Ectodermal cell (in vitro differentiated cells): ENCODE results near the gene ADAMTS17.

Experiments
- H3K27ac ChIP-seq: 2 replicates; pipeline ENCODE4 v1.7.0; 2013; ENCODE audit warnings: mild to moderate bottlenecking, low read depth, low read length; ENCODE audit not compliant: insufficient read depth, poor library complexity, severe bottlenecking
- H3K27me3 ChIP-seq: 2 replicates; pipeline ENCODE4 v1.7.0; 2013; ENCODE audit warnings: mild to moderate bottlenecking, low read length; ENCODE audit not compliant: insufficient read depth, control insufficient read depth, poor library complexity, severe bottlenecking
- H3K36me3 ChIP-seq: one replicate; pipeline ENCODE4 v1.7.0; 2013; ENCODE audit warnings: low read length; ENCODE audit not compliant: control insufficient read depth, insufficient read depth
- H3K4me1 ChIP-seq: one replicate; pipeline ENCODE4 v1.7.0; 2013; ENCODE audit warnings: low read length; ENCODE audit not compliant: control insufficient read depth, insufficient read depth
- H3K4me3 ChIP-seq: 2 replicates; pipeline ENCODE4 v1.7.0; 2013; ENCODE audit warnings: low read depth, low read length, control low read depth; ENCODE audit not compliant: insufficient read depth
- H3K9me3 ChIP-seq: 2 replicates; pipeline ENCODE4 v1.7.0; 2013; ENCODE audit warnings: mild to moderate bottlenecking, low read length, moderate library complexity; ENCODE audit not compliant: control insufficient read depth
- WGBS, 2 experiments: methylation state at CpG; one replicate each; pipeline ENCODE4 v1.1.7; 2013; ENCODE audit warnings: missing lambda C conversion rate in 2 of 2; 5-methylcytosine and 5-hydroxymethylcytosine counted together

Gene ADAMTS17

DNA sequence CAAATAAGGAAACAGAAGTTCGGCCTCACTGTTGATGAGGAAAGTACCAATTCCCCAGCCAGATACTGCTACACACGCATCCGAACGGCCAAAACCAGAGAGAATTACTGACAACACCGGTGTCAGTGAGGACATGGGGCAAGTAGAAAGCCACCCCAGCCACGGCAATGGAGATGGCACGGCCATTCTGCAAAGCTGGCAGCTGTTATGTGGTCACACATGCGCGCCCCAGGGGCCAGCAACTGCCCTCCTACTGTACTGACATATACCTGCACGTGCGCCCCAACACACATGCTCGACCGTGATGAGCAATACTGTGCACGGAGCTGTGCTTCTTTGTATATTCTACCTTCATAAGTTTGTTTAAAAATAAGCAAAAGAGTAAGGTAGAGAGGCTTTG lies 217.4 kb downstream of the ADAMTS17 start:
- H3K4me3 ChIP-seq: no peak overlapping the region
- H3K36me3 ChIP-seq: no peaks in the 10 kb centered on the region
- peaks cover 9% of the 10 kb centered on the region for H3K4me1 ChIP-seq
- no peak overlapping the region for H3K27ac ChIP-seq
- no peaks in the 10 kb centered on the region for H3K27me3 ChIP-seq
- no peaks in the 10 kb centered on the region for H3K9me3 ChIP-seq
- WGBS, 2 experiments: 94 to 95% methylated on average over 14 of the region's 14 CpGs

DNA sequence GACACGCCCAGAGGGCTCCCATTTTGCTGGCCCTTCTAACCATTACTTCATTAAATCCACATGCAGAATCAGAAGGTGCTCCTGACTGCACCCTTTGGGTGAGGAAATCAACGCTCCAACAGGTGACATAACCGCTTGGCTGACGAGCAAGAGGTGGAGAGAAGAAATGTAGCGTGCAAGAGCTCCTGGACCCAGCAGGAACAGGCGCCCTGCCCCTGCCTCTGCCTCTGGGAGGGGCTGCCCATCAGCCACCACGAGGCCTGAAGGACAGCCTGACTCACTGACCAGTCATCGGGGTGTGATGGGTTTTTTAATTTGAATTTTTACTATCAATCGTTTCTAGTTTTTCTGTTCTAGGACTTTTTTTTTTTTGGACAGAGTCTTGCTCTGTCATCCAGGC lies 218.2 kb downstream of the ADAMTS17 start:
- 95 to 96% methylated on average over 9 of the region's 9 CpGs for WGBS, 2 experiments
- no peak overlapping the region for H3K27ac ChIP-seq
- peaks cover 9% of the 10 kb centered on the region for H3K4me1 ChIP-seq
- no peak overlapping the region for H3K4me3 ChIP-seq
- no peaks in the 10 kb centered on the region for H3K9me3 ChIP-seq
- no peaks in the 10 kb centered on the region for H3K36me3 ChIP-seq
- no peaks in the 10 kb centered on the region for H3K27me3 ChIP-seq

DNA sequence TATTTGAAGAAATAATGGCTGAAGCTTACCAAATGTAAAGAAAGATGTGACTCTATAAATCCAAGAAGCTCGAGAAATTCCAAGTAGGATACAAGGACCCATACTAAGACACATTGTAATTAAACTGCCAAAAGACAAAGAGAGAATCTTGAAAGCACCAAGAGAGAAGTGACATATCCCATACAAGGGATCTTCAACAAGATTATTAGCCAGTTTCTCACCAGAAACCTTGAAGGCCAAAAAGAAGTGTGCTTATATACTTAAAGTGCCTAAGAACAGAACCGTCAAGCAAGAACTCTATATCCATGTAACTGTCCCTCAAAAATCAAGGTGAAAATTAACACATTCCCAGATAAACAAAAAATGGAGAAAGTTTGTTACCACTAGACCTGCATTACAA lies 220.5 kb downstream of the ADAMTS17 start:
- H3K4me1 ChIP-seq: peaks cover 9% of the 10 kb centered on the region
- WGBS, 2 experiments: 89 to 96% methylated on average over 2 of the region's 2 CpGs
- no peaks in the 10 kb centered on the region for H3K9me3 ChIP-seq
- H3K4me3 ChIP-seq: no peak overlapping the region
- H3K27ac ChIP-seq: no peak overlapping the region
- no peaks in the 10 kb centered on the region for H3K36me3 ChIP-seq
- H3K27me3 ChIP-seq: no peaks in the 10 kb centered on the region

DNA sequence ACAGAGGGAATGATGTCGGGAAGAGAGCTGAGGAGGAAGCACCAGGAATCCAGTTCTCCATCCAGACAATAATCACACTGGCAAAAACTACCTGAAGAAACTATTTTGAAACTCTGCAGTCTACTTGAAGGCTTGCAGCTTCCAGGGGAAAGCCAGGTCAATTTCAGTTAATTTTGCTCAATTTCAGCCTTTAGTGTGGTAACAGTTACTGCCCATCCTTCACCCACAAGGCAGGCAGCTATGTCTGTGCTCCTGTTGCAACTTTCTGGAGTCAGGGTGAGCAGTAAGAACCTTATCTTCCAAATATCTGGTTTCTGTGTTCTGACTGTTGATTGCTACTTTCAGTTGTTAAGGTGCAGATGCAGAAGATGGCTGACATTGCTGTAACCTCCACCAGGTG lies 221.7 kb downstream of the ADAMTS17 start:
- Histone ChIP-seq H3K27me3 (no peaks in the 10 kb centered on the region), H3K36me3 (no peaks in the 10 kb centered on the region), H3K27ac (no peak overlapping the region), H3K9me3 (no peaks in the 10 kb centered on the region), H3K4me3 (no peak overlapping the region), H3K4me1 (peaks cover 6% of the 10 kb centered on the region)
- 76 to 97% methylated on average over 1 of the region's 1 CpG for WGBS, 2 experiments

DNA sequence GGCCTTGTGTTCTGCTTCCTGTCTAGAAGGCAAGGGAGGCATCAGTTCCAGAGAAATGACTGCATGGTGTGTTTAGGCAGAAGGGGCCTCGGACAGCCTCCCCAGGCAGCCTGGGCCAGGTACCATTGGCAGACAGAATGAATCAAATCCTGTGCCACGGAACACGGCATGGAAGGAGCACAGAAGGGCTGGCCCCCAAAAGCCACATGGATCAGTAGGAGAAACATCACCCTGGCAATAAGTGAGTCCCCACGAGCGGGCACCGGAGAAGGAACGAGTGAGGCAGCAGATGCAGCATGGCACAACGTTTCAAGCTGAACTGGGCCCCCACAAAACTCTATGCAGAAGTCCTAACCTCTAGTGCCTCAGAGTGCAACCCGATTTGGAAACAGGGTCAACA lies 223.2 kb downstream of the ADAMTS17 start:
- WGBS, 2 experiments: 84 to 85% methylated on average over 9 of the region's 9 CpGs
- Histone ChIP-seq H3K4me3 (no peak overlapping the region), H3K27me3 (no peaks in the 10 kb centered on the region), H3K4me1 (peaks cover 22% of the 10 kb centered on the region), H3K27ac (no peak overlapping the region), H3K36me3 (no peaks in the 10 kb centered on the region), H3K9me3 (no peaks in the 10 kb centered on the region)

DNA sequence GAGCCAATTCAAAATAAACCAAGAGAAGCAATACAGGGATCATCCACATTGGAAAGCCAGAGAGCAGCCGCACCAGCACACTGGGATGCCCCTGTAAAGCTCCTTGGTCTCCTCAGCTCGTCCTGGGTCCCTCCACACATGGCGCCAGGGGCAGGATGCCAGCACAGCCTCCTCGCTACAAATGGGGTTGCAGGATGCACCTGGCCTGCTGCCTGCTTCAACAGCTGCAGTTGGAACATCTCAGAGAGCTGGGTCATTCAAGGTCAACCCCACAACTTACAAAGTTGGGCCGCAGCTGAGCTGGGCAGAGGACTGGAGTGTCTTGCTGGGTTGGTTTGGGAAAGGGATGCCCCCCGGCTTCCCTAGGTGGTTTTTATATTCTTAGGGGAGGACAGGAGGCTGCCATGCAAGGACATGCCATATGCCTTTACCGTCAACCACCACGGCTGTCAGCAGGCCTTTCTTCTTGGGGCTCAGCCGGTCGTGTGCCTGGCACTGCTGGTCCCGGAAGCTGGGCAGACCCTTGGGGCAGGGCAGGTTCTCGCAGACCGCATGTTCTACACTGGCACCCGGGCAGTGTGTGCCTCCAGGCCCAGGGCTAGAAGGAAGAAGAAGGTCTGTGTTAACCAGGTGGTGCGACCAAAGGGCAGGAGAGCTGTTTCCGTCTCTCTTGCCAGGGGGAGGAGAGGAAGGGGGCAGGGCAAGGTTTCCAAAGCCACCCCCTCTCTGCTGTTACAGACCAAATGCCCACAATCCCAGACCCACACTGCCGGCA lies 225.2 kb downstream of the ADAMTS17 start:
- Histone ChIP-seq H3K4me3 (no peak overlapping the region), H3K4me1 (peaks cover 26% of the 10 kb centered on the region), H3K36me3 (no peaks in the 10 kb centered on the region), H3K27me3 (no peaks in the 10 kb centered on the region), H3K27ac (no peak overlapping the region), H3K9me3 (no peaks in the 10 kb centered on the region)
- 94 to 95% methylated on average over 17 of the region's 17 CpGs for WGBS, 2 experiments

DNA sequence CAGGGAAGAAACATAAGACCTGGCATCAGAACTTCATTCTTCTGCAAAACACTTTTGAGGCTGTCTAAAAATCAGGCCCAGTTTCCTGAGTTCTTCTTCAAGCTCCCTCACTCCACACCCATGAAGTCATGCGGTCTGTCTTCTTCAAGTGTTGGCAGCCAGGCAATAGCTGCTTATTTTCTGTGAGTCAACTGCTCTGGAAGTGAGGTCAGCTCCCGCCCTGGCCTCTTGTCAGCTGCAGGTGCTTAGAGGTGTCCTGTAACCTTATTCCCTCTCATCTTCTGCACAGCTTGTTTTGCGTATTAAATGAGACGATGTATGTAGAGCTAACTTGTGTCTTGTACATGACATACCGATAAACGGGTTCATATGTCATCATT lies 226.1 kb downstream of the ADAMTS17 start:
- Histone ChIP-seq H3K4me3 (no peak overlapping the region), H3K27me3 (no peaks in the 10 kb centered on the region), H3K27ac (no peak overlapping the region), H3K9me3 (no peaks in the 10 kb centered on the region), H3K36me3 (no peaks in the 10 kb centered on the region), H3K4me1 (peaks cover 26% of the 10 kb centered on the region)
- WGBS, 2 experiments: 88 to 98% methylated on average over 2 to 6 of the region's 6 CpGs

DNA sequence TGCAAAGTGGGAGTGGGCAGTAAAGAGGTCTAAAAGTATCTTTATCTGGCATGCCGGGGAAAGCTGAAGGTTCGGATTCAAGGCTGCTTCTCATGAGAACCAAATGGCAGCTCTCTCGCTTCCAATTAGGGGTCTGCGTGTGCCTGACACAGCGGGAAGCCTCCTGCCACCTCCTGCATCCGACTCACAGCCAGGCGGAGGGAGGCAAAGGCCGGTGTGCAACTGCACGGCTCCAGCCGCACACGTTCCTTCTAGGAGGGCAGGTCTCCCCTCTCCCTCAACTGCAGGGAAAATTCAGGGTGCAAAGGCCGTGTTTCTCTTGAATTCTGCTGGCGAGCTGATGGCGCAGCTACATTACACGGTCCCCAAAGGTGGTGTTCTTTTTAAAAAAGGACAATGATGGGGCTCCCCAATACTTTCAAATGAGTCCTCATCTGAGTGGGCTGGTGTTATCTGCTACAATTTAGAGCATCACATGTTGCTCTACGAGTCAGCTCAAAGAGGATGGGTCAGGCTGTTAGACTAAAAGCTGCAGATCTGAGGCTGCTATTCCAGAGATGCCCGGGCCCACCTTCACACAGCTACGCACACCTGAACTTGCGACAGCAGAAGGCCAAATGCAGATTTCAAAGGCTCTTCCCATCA lies 226.6 kb downstream of the ADAMTS17 start:
- 87 to 89% methylated on average over 19 of the region's 19 CpGs for WGBS, 2 experiments

DNA sequence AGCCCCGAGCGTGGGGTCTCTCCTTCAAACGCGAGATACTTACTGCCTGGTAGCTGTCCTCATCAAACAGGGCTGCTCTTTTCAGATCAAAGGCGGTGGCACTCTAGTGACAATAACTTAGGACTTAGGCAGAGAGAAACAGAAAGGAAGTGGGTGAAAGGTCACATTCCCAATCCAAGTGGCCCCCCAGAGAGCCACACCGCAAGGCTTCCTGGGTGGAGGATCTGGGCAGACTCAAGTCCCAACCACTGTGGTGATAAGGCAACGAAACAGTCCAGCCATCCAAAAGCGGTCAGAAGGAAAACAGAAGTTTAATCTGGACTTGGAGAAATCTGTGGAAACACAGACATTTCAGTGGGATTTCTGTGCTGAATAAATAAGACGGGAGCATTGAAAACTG lies 227.2 kb downstream of the ADAMTS17 start:
- Histone ChIP-seq H3K4me3 (no peak overlapping the region), H3K4me1 (peaks cover 26% of the 10 kb centered on the region), H3K9me3 (no peaks in the 10 kb centered on the region), H3K36me3 (no peaks in the 10 kb centered on the region), H3K27me3 (no peaks in the 10 kb centered on the region), H3K27ac (peak overlapping the region; percentile 74)
- 47 to 51% methylated on average over 9 of the region's 9 CpGs for WGBS, 2 experiments

More for the DNA sequence above, 226.6 kb downstream of the ADAMTS17 start:
- Histone ChIP-seq H3K27me3 (no peaks in the 10 kb centered on the region), H3K36me3 (no peaks in the 10 kb centered on the region), H3K27ac (no peak overlapping the region), H3K4me3 (no peak overlapping the region), H3K9me3 (no peaks in the 10 kb centered on the region), H3K4me1 (peaks cover 26% of the 10 kb centered on the region)

DNA sequence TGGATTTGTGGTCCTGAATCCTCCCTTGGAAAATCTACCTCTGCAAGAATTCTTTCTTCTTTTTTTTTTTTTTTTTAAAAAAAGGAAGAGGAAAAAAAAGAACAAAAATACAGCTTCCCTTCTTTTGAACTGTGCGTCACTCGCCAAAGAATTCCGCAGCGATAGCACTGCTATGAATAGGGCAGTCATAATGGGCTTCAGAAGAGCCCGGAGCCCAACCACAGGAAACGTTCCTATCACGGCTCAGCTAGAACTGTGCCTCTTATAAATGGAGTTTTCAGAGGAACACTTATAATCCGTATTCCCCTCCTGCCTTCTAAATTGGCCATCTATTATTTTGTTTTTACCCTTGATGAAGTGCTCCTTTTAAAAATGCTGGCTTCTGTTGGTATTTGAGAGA lies 227.7 kb downstream of the ADAMTS17 start:
- peak overlapping the region; percentile 74 for H3K27ac ChIP-seq
- H3K4me1 ChIP-seq: peaks cover 26% of the 10 kb centered on the region
- WGBS, 2 experiments: 69 to 82% methylated on average over 8 of the region's 8 CpGs
- H3K4me3 ChIP-seq: no peak overlapping the region
- no peaks in the 10 kb centered on the region for H3K27me3 ChIP-seq
- H3K9me3 ChIP-seq: no peaks in the 10 kb centered on the region
- no peaks in the 10 kb centered on the region for H3K36me3 ChIP-seq
